Right lobe of liver (tissue), 6 donors: ENCODE measurements around the gene OR2T35. TPM values are rescaled to one million over a fixed set of nuclear protein-coding genes. Genes with fewer than 3 reads are reported as not detected.

Experiments used
- ATAC-seq, 4 donors: fragments of 200-7000 bp; cut with Tn5 transposase; one replicate each; pipeline ENCODE4 v1.9.1; 2020; ENCODE audit warnings: mild to moderate bottlenecking in 4 of 4, moderate library complexity in 4 of 4
- DNase-seq, 3 donors: peaks; one replicate each; pipeline ENCODE4 v3.0.0-alpha.2; 2020
- H3K27ac ChIP-seq, 3 donors: fragments of 200-600 bp; one replicate each; pipeline ENCODE4 v1.8.0; 2022
- H3K27me3 ChIP-seq, 2 donors: fragments of 200-600 bp; one replicate each; pipeline ENCODE4 v1.8.0; 2022
- H3K36me3 ChIP-seq, 4 donors: fragments of 200-600 bp; sonication (generic) in 1 of 4; one replicate each; pipeline versions ENCODE4 v1.5.1 to v1.8.0; 2017 to 2022; ENCODE audit warnings: control low read depth in 1 of 4
- H3K4me1 ChIP-seq, 4 donors: fragments of 200-600 bp; sonication (generic) in 1 of 4; one replicate each; pipeline versions ENCODE4 v1.5.1 to v1.8.0; 2017 to 2022; ENCODE audit warnings: control low read depth in 1 of 4
- H3K4me3 ChIP-seq, 3 donors: fragments of 200-600 bp; one replicate each; pipeline ENCODE4 v1.8.0; 2022
- H3K9me3 ChIP-seq, 4 donors: fragments of 200-600 bp; sonication (generic) in 1 of 4; one replicate each; pipeline versions ENCODE4 v1.5.1 to v1.8.0; 2017 to 2022; ENCODE audit warnings: control low read depth in 1 of 4
- POLR2A ChIP-seq: fragments of 450-650 bp; IDR thresholded peaks from one replicate; pipeline ENCODE4 v1.6.1; 2017; ENCODE audit warnings: antibody characterized with exemption, mild to moderate bottlenecking
- WGBS: methylation state at CpG from one replicate; pipeline ENCODE4 v1.1.6; 2018; ENCODE audit warnings: low coverage, low lambda C conversion rate; ENCODE audit not compliant: insufficient coverage; ENCODE audit errors: missing lambda C conversion rate; 5-methylcytosine and 5-hydroxymethylcytosine counted together
- intact Hi-C, 2 donors: fragments of 100-400 bp; cut with DNase I; formaldehyde crosslinking; loops; one replicate each; pipeline versions ENCODE4 v1.11.2 to v1.14.1; 2022
- small RNA-seq, 2 experiments: library from RNA; depleted of rRNA; stranded (forward); fragments of <200 nt; gene quantifications; one replicate each; pipeline ENCODE3, GENCODE V24; 2016
- total RNA-seq, 6 experiments: library from RNA; depleted of rRNA in 2 of 6; stranded (reverse); fragments of >200 nt in 2 of 6; fragmentation: NEBNext Ultra II Directional in 3 of 6; extraction: Animal tissue kit (Norgen Biotek cat#: 25700) in 3 of 6; gene quantifications; one replicate each; pipeline versions ENCODE4 v1.1.0 to v1.2.4, GENCODE V29; 2016 to 2023
- TF ChIP-seq, protein P1 (sequence below), 4 donors: fragments of 200-600 bp in 3 of 4; fragments of 450-650 bp in 1 of 4; IDR thresholded peaks; one replicate each; pipeline versions ENCODE4 v1.5.1 to v1.8.0; 2016 to 2022; ENCODE audit warnings: antibody characterized with exemption in 4 of 4, mild to moderate bottlenecking in 2 of 4
- donor health status: DM: no; HTN: yes; CAD: no.
- donor health status: DM: no; HTN: no; CAD: no.
- donor health status: DM: no; HTN: no; CAD: no.
- donor health status: DM: no; HTN: yes; CAD: no.
- donor health status: DM: no; HTN: yes; CAD: no.

The OR2T35 gene
- total RNA-seq, 6 experiments from 2014 or later = not detected

DNA sequence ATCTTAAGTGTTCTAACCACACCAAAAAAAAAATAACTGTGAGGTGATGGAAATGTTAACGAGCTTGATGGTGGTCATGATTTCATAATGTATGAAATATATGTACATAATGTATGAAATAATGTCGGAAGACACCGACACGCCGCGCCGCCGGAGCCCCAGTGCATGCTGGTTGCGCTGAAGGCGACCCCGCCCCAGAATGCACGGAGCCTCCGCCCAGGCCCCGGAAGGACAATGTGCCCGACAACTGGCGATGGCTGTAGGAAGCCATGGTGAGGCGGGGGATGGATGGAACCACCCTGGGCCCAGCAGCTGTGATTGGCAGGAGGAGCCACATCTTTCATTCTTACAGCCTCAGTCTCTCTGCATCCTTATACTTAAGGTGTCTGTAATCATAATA lies 55.0 kb downstream of the OR2T35 start:
- Histone ChIP-seq H3K27ac (no peak overlapping the region), H3K9me3 (no peaks in the 10 kb centered on the region), H3K4me3 (no peak overlapping the region), H3K27me3 (no peaks in the 10 kb centered on the region), H3K4me1 (no peaks in the 10 kb centered on the region), H3K36me3 (no peaks in the 10 kb centered on the region)
- ATAC-seq (no peak), DNase-seq (no peak)
- intact Hi-C loops = no loop called here
- WGBS = 72% methylated on average over 5 of the region's 17 CpGs
- TF ChIP-seq, protein P1, sequence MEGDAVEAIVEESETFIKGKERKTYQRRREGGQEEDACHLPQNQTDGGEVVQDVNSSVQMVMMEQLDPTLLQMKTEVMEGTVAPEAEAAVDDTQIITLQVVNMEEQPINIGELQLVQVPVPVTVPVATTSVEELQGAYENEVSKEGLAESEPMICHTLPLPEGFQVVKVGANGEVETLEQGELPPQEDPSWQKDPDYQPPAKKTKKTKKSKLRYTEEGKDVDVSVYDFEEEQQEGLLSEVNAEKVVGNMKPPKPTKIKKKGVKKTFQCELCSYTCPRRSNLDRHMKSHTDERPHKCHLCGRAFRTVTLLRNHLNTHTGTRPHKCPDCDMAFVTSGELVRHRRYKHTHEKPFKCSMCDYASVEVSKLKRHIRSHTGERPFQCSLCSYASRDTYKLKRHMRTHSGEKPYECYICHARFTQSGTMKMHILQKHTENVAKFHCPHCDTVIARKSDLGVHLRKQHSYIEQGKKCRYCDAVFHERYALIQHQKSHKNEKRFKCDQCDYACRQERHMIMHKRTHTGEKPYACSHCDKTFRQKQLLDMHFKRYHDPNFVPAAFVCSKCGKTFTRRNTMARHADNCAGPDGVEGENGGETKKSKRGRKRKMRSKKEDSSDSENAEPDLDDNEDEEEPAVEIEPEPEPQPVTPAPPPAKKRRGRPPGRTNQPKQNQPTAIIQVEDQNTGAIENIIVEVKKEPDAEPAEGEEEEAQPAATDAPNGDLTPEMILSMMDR (IDR thresholded peaks at IDR 0.05) = no peak
- no peak for TF ChIP-seq POLR2A

- 54% methylated on average over 3 of the region's 3 CpGs for WGBS
- Histone ChIP-seq H3K27ac (no peak overlapping the region), H3K9me3 (no peaks in the 10 kb centered on the region), H3K4me1 (no peaks in the 10 kb centered on the region), H3K27me3 (no peaks in the 10 kb centered on the region), H3K36me3 (no peaks in the 10 kb centered on the region), H3K4me3 (no peak overlapping the region)
- ATAC-seq (no peak), DNase-seq (no peak)
- TF ChIP-seq, protein P1 (IDR thresholded peaks at IDR 0.05) = no peak
- no peak for TF ChIP-seq POLR2A
- intact Hi-C loops = no loop called here
These were observed 55.7 kb downstream of the OR2T35 start for GRCh38 chr1:248589334-248589733.

Small RNAs within 50 kb of the gene (small RNA-seq; reads per million reads assigned to genes)
- gene RF00019 = 0 reads per million in 2 experiments

Other genes with a start within 250 kb of the OR2T35 start
- gene OR2T1, start 242.2 kb downstream of the OR2T35 start, total RNA-seq = not detected
- not detected for gene OR2T2, start 199.6 kb downstream of the OR2T35 start, total RNA-seq
- gene OR2T3, start 171.9 kb downstream of the OR2T35 start, total RNA-seq = not detected
- gene OR2T5, start 156.7 kb downstream of the OR2T35 start, total RNA-seq = not detected
- gene OR2G6, start 137.2 kb downstream of the OR2T35 start, total RNA-seq = not detected
- gene OR2T29, start 82.5 kb downstream of the OR2T35 start, total RNA-seq = not detected
- gene OR2T34, start 70.5 kb downstream of the OR2T35 start, total RNA-seq = not detected
- gene OR2T10, start 47.6 kb downstream of the OR2T35 start, total RNA-seq = not detected
- not detected for gene OR2T11, start 10.2 kb downstream of the OR2T35 start, total RNA-seq
- not detected for gene OR2T27, start 10.2 kb upstream of the OR2T35 start, total RNA-seq
- not detected for gene OR14I1, start 57.5 kb upstream of the OR2T35 start, total RNA-seq
- gene LYPD8, start 110.5 kb upstream of the OR2T35 start, total RNA-seq = not detected
- gene SH3BP5L, start 180.6 kb upstream of the OR2T35 start, total RNA-seq = 10 to 100 TPM in 5 of 6 experiments, 1 to 10 TPM in 1; 9.8 to 13.1 (median 12.4) TPM
- 10 to 100 TPM; 16.9 to 24.3 (median 19.4) TPM for gene ZNF672, start 192.9 kb upstream of the OR2T35 start, total RNA-seq
- 10 to 100 TPM; 12.2 to 18.3 (median 16.7) TPM for gene ZNF692, start 213.8 kb upstream of the OR2T35 start, total RNA-seq